ENCODE results near the gene EHBP1L1.

The EHBP1L1 gene

DNA sequence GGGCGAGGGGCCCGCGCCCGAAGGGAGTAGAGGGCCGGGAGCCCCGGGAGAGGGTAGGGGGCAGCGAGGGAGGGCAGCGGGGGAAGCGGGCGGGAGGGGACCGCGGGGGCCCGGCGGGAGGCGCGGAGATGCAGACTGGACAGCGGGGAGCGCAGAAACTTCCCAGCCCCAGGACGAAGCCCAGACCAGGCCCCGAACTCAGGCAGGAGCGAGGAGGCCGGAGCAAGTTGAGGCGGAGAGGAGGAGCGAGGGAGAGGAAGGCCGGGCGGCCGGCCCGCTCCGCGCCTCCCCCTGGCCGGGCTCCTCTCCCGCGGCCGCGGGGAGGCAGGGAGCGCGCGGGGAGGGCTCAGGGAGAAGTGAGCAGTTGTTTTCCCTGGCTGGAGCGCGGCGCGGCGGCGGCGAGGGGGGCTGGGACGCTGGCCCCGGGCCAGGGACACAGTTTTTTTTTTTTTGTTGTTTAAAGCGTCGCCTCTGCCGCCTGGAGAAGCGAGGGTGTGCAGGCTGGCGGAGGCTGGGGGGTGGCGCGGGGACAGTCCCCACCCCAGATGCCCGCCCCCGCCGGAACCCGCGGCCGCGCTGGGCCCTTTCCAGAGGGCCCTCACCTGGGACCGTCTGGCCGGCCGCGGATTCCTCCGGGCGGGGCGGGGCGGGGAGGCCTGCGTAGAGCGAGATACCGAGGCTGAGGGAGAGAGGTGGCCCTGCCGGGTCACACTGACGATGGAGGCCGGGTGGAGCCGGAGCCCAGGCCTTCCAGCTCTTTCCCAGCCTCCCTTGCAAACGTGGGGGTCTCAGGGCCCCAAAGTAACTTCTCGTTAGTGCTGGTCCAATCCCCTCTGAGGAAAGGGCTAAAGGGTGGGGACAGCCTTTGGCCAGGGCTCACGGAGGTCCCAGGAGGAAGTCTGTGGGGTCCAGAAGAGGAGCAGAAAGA is 17.6 kb upstream of the EHBP1L1 start, which contains the start of gene LTBP3:
TSS of gene LTBP3 (minus strand) at position 358 of the 928 bp plus-strand sequence. CDS start 400 bp downstream, outside the sequence.
- TF ChIP-seq, protein P1, sequence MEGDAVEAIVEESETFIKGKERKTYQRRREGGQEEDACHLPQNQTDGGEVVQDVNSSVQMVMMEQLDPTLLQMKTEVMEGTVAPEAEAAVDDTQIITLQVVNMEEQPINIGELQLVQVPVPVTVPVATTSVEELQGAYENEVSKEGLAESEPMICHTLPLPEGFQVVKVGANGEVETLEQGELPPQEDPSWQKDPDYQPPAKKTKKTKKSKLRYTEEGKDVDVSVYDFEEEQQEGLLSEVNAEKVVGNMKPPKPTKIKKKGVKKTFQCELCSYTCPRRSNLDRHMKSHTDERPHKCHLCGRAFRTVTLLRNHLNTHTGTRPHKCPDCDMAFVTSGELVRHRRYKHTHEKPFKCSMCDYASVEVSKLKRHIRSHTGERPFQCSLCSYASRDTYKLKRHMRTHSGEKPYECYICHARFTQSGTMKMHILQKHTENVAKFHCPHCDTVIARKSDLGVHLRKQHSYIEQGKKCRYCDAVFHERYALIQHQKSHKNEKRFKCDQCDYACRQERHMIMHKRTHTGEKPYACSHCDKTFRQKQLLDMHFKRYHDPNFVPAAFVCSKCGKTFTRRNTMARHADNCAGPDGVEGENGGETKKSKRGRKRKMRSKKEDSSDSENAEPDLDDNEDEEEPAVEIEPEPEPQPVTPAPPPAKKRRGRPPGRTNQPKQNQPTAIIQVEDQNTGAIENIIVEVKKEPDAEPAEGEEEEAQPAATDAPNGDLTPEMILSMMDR (IDR thresholded peaks at IDR 0.05), result no peak
- peak; percentile 93 for DNase-seq (ENCODE audit: low spot score)
- H3K4me3 ChIP-seq, result peak within 1 kb of the TSS; percentile 82
- H3K27ac ChIP-seq, result peak within 1 kb of the TSS; percentile 97 to 99

DNA sequence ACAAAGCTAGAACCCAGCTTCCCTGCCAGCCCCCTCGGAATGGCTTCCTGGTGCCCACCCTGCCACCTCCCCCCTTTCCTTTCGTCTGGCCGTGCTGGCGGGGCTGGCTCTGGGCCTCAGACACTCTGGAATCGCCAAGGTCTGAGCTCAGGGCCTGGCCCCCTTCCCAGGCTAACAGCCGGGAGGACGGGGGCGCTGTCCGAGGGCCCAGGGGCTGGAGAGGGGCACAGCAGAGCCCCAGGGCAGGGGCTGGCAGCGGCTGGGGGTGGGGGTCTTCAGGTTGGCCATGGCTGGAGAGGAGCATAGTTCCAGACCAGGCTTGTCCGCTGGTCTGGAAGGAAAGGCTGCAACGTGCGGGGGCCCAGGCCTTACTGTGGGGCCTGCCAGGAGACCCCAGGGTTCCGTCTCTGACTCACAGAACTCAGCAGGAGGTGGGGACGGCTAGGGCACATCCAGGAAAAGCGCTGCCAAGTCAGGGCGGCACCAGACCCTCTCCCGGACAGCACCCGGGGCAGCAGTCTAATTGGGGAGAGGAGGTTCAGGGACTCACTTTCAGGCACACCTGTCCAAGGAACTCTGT is 16.8 kb upstream of the EHBP1L1 start:
- TF ChIP-seq, protein P1 (IDR thresholded peaks at IDR 0.05), result no peak
- peak; percentile 90 for DNase-seq (ENCODE audit: low spot score)
- H3K4me3 ChIP-seq, result peak overlapping the region; percentile 82

DNA sequence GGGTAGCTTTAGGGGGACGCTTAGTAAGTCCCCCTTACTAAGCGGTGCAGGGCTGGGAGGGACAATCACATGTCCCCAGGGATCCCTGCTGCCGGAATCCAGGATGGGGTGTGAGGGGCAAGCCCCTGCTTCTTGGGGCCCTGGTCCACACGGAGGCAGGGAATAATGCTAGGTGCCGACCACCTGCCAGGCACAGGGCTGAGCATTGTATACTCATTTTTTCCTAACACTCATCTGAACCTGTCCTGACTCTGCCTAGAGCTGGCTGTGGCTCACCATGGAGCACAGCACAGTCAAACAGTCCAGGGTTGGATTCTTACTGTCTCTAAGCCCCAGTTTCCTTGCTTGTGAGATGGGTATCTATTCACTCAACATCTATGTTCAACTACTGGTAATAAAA is 16.3 kb upstream of the EHBP1L1 start:
- peak overlapping the region; percentile 97 to 99 for H3K27ac ChIP-seq
- DNase-seq (ENCODE audit: low spot score), result no peak
- peak overlapping the region; percentile 82 for H3K4me3 ChIP-seq
- TF ChIP-seq, protein P1 (IDR thresholded peaks at IDR 0.05), result no peak

More for the DNA sequence above, 16.8 kb upstream of the EHBP1L1 start:
- H3K27ac ChIP-seq, result peak overlapping the region; percentile 97 to 99

DNA sequence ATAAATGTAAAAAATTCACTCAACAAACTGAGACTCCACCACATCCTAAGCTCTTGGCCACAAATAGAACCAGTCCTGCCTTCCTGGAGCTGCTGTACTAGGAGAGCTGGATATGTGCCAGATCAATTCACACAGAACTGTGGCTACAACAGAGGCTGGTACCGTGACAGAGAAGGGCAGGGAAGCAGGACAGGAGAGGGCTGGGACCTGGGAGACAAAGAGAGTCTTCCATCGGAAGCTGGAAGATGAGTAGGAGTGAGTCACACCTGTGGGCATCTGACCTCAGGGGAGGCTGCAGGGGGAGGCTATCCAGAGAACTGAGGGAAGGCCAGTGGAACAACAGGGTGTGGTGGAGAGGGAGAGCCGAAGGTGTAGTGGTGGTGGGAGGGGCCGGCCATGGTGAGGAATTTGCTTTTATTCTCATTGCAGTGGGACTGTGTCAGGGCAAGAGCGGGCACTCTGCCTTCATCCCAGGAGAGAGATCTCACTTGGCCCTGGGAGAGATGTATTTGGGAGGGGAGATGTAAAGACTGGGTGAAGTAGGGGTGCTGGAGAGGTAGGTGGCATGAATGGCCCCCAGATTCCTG is 15.8 kb upstream of the EHBP1L1 start:
- TF ChIP-seq, protein P1 (IDR thresholded peaks at IDR 0.05), result no peak
- H3K4me3 ChIP-seq, result peak overlapping the region; percentile 26
- no peak for DNase-seq (ENCODE audit: low spot score)
- peak overlapping the region; percentile 97 to 99 for H3K27ac ChIP-seq

DNA sequence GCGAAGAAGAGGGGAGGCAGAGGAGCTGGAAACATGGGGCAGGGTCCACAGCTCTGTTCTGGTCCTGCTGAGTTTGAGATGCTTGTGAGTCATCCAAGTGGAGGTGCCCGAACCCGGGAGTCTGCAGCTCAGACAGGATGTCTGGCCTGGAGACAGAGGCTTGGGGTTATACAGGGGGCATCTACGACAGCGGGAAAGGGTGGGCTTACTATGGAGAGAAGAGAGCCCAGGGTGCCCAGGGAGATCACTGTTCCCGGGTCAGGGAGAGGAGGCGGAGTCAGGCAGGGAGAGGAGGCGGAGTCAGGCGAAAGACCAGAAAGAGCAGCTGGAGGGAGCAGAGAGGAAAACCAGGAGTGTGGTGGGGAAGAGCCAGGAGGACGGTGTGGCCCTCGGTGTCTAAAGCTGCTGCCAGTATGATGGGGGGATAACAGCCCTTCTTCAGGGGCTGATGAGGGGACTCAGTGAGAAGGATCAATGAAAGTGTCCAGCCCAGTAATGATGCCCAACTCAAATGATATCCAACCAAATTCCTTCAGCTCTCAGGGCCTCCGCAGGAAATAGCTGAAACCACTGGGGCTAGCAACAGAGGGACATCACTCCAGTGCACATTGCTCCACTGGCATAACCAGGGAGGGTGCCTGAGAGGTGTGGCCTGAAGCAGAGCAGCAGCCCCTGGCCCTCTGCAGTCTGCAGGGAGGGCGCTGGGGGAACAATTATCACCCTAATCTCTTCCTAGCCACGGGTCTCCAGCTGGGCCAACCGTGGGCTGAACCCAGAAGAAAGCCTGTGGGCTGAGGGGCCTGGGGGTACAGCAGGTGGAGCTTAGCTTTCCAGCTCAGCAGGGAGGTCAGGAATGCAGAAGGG is 15.1 kb upstream of the EHBP1L1 start:
- TF ChIP-seq, protein P1 (IDR thresholded peaks at IDR 0.05), result no peak
- peak overlapping the region; percentile 97 to 99 for H3K27ac ChIP-seq
- H3K4me3 ChIP-seq, result peak overlapping the region; percentile 5
- DNase-seq (ENCODE audit: low spot score), result no peak

DNA sequence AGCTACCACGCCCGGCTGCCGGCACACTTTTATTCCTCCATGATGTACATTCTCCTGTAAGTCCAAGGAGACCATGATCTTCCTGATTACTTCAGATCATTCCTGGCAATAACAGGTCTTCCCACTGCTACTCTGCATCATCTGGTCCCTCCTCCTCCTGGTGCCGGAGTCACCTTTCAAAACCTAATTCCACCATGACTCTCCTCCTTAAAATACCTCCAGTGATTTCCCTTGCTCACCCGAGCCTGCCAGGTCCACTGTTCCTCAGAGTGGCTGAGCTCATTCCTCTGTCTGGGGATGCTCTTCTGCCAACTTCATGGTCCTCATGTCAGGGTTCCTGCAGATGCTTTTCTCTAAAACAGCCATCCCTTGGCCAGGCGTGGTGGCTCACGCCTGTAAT is 13.8 kb upstream of the EHBP1L1 start:
- no peak overlapping the region for H3K27ac ChIP-seq
- TF ChIP-seq, protein P1 (IDR thresholded peaks at IDR 0.05), result no peak
- no peak overlapping the region for H3K4me3 ChIP-seq
- no peak for DNase-seq (ENCODE audit: low spot score)
